Stomach (tissue), 9 donors: ENCODE data around the gene CDKN1A. TPM values are rescaled to one million over a fixed set of nuclear protein-coding genes. Genes with fewer than 3 reads are reported as not detected.

Source experiments
- DNase-seq, 2 donors: peaks; one replicate each; pipeline versions ENCODE4 v3.0.0 to v3.0.0-alpha.2; 2013 to 2019
- H3K27ac ChIP-seq, 5 donors: fragments of 200-600 bp in 4 of 5; sonication (generic) in 4 of 5; one replicate each; pipeline ENCODE4 v1.5.1; 2013 to 2019; ENCODE audit warnings: mild to moderate bottlenecking in 1 of 5, moderate library complexity in 1 of 5
- H3K27me3 ChIP-seq, 3 donors: fragments of 200-600 bp; sonication (generic); one replicate each; pipeline ENCODE4 v1.5.1; 2017 to 2019; ENCODE audit warnings: mixed run types in 1 of 3
- H3K36me3 ChIP-seq, 4 donors: fragments of 200-600 bp; sonication (generic); 1 replicate in 3 of 4; 2 replicates in 1 of 4; pipeline ENCODE4 v1.5.1; 2016 to 2019
- H3K4me1 ChIP-seq, 4 donors: fragments of 200-600 bp; sonication (generic); one replicate each; pipeline ENCODE4 v1.5.1; 2016 to 2019
- H3K4me3 ChIP-seq, 4 donors: fragments of 200-600 bp; sonication (generic) in 3 of 4; one replicate each; pipeline ENCODE4 v1.5.1; 2016 to 2019; ENCODE audit warnings: mild to moderate bottlenecking in 1 of 4
- H3K9me3 ChIP-seq, 4 donors: fragments of 200-600 bp; sonication (generic); one replicate each; pipeline ENCODE4 v1.5.1; 2016 to 2019
- CTCF ChIP-seq, 7 experiments: fragments of 450-650 bp in 4 of 7; fragments of 200-600 bp in 3 of 7; sonication (generic) in 3 of 7; IDR thresholded peaks; one replicate each; pipeline ENCODE4 v1.5.1; 2016 to 2019; ENCODE audit warnings: antibody characterized with exemption in 7 of 7, control low read depth in 2 of 7, mild to moderate bottlenecking in 1 of 7
- EP300 ChIP-seq: sonication (generic); formaldehyde crosslinking; IDR thresholded peaks from one replicate; pipeline ENCODE4 v1.6.1; 2017; ENCODE audit warnings: antibody characterized with exemption
- POLR2A ChIP-seq, 4 donors: fragments of 450-650 bp; IDR thresholded peaks; one replicate each; pipeline ENCODE4 v1.6.1; 2016; ENCODE audit warnings: antibody characterized with exemption in 4 of 4, control low read depth in 2 of 4, mild to moderate bottlenecking in 1 of 4, moderate library complexity in 1 of 4
- POLR2AphosphoS5 ChIP-seq, 3 donors: sonication (generic); formaldehyde crosslinking; IDR thresholded peaks; one replicate each; pipeline ENCODE4 v1.6.1; 2016; ENCODE audit warnings: antibody characterized with exemption in 3 of 3
- WGBS, 5 donors: extraction: QIAGEN DNeasy Blood & Tissue Kit in 3 of 5; methylation state at CpG; one replicate each; pipeline versions ENCODE4 v1.1.5 to v1.1.7; 2013 to 2018; 5-methylcytosine and 5-hydroxymethylcytosine counted together
- intact Hi-C: fragments of 100-400 bp; cut with DNase I; formaldehyde crosslinking; loops from one replicate; pipeline ENCODE4 v1.15.1; 2023; ENCODE audit warnings: low total_unique reads
- polyA plus RNA-seq, 3 donors: library from polyadenylated mRNA; stranded (reverse); fragments of 200-250 nt; gene quantifications; one replicate each; pipeline ENCODE4 v1.2.3, GENCODE V29; 2013
- total RNA-seq, 5 donors: library from RNA; depleted of rRNA; stranded (reverse); fragments of >200 nt; gene quantifications; one replicate each; pipeline versions ENCODE4 v1.1.0 to v1.2.3, GENCODE V29; 2014 to 2016
- donor health status: healthy with polysubstance abuse.
- donor health status: Bipolar disorder and iron deficiency.
- donor health status: healthy.

Gene CDKN1A
- total and polyA plus RNA-seq, 8 donors = 36.5 to 118 (median 61.4) TPM

- Histone ChIP-seq H3K4me1 (peaks cover 19 to 34% (median 26%) of the 10 kb centered on the region in 4 donors), H3K36me3 (no peaks in the 10 kb centered on the region), H3K27me3 (no peaks in the 10 kb centered on the region), H3K4me3 (no peak overlapping the region), H3K9me3 (no peaks in the 10 kb centered on the region), H3K27ac (no peak overlapping the region)
- intact Hi-C loops = no loop called here
- TF ChIP-seq EP300 = no peak
- TF ChIP-seq POLR2A (IDR thresholded peaks at IDR 0.05) = no peak
- TF ChIP-seq CTCF (IDR thresholded peaks at IDR 0.05) = no peak
- no peak for TF ChIP-seq POLR2AphosphoS5 (IDR thresholded peaks at IDR 0.05)
- DNase-seq = no peak
- WGBS, 5 donors = 90 to 95% (median 92%) methylated on average over 7 of the region's 7 CpGs
Measured at GRCh38 chr6:36674942-36675341, 3.6 kb upstream of the CDKN1A start.

- Histone ChIP-seq H3K27me3 (no peaks in the 10 kb centered on the region), H3K27ac (peak overlapping the region in 4 of 5 donors; percentile 43 to 99 (median 96)), H3K9me3 (no peaks in the 10 kb centered on the region), H3K4me3 (no peak overlapping the region), H3K4me1 (peaks cover 19 to 41% (median 33%) of the 10 kb centered on the region in 4 donors), H3K36me3 (no peaks in the 10 kb centered on the region)
- no peak for TF ChIP-seq EP300
- TF ChIP-seq POLR2AphosphoS5 (IDR thresholded peaks at IDR 0.05) = no peak
- TF ChIP-seq POLR2A (IDR thresholded peaks at IDR 0.05) = no peak
- no peak for TF ChIP-seq CTCF (IDR thresholded peaks at IDR 0.05)
- no peak for DNase-seq
- WGBS, 5 donors = 68 to 78% (median 74%) methylated on average over 3 to 4 of the region's 4 CpGs
- intact Hi-C loops = no loop called here
Measured at GRCh38 chr6:36676141-36677058, 2.1 kb upstream of the CDKN1A start.

- H3K27ac ChIP-seq = peak overlapping the region in 4 of 5 donors; percentile 43 to 99 (median 96)
- 58 to 75% (median 70%) methylated on average over 7 of the region's 7 CpGs for WGBS, 5 donors
- DNase-seq = no peak
- peaks cover 25 to 49% (median 41%) of the 10 kb centered on the region in 4 donors for H3K4me1 ChIP-seq
- no peaks in the 10 kb centered on the region for H3K36me3 ChIP-seq
- peak overlapping the region in 1 of 4 donors; percentile 88 for H3K4me3 ChIP-seq
- no peaks in the 10 kb centered on the region for H3K9me3 ChIP-seq
- H3K27me3 ChIP-seq = no peaks in the 10 kb centered on the region
- intact Hi-C loops = no loop called here
- no peak for TF ChIP-seq POLR2A (IDR thresholded peaks at IDR 0.05)
- no peak for TF ChIP-seq EP300
- no peak for TF ChIP-seq CTCF (IDR thresholded peaks at IDR 0.05)
- no peak for TF ChIP-seq POLR2AphosphoS5 (IDR thresholded peaks at IDR 0.05)
Measured at GRCh38 chr6:36677059-36677749, 1.3 kb upstream of the CDKN1A start.

- H3K4me3 ChIP-seq = peak overlapping the region; percentile 63 to 90 (median 78)
- no peaks in the 10 kb centered on the region for H3K27me3 ChIP-seq
Measured at GRCh38 chr6:36677753-36678487, 594 bp upstream of the CDKN1A start.

More at GRCh38 chr6:36677753-36678487, 594 bp upstream of the CDKN1A start:
- 9 to 18% (median 10%) methylated on average over 10 of the region's 10 CpGs for WGBS, 5 donors
- peak in 1 of 2 donors; percentile 31 for DNase-seq
- intact Hi-C loops = no loop called here
- Histone ChIP-seq H3K9me3 (no peaks in the 10 kb centered on the region), H3K36me3 (peaks cover 0 to 7% (median 3%) of the 10 kb centered on the region in 4 donors), H3K4me1 (peaks cover 32 to 56% (median 48%) of the 10 kb centered on the region in 4 donors), H3K27ac (peak overlapping the region; percentile 93 to 99 (median 99))
- no peak for TF ChIP-seq POLR2AphosphoS5 (IDR thresholded peaks at IDR 0.05)
- TF ChIP-seq CTCF (IDR thresholded peaks at IDR 0.05) = no peak
- no peak for TF ChIP-seq POLR2A (IDR thresholded peaks at IDR 0.05)
- no peak for TF ChIP-seq EP300
